OCI-LY7 (cell line): ENCODE measurements around the gene MRPL49. TPM values are rescaled to one million over a fixed set of nuclear protein-coding genes. Genes with fewer than 3 reads are reported as not detected.

Experiments
- BruUV-seq: library from RNA; stranded (reverse); fragments of 400-500 nt; replicated peaks from 2 replicates; lab custom pipeline; 2021; lab: Mats Ljungman, UMichigan
- CTCF ChIA-PET: fragments of 300-600 bp; sonication (Branson Sonifier 250); formaldehyde crosslinking; loops from one replicate; lab custom pipeline; 2022; ENCODE audit warnings: antibody characterized with exemption; ENCODE audit not compliant: unreplicated experiment; lab: Charles Lee
- POLR2A ChIA-PET: fragments of 300-600 bp; sonication (Branson Sonifier 250); formaldehyde crosslinking; loops from one replicate; lab custom pipeline; 2022; ENCODE audit warnings: antibody characterized with exemption; lab: Charles Lee
- DNase-seq: peaks from one replicate; pipeline ENCODE4 v3.0.0-alpha.2; 2015; ENCODE audit warnings: low spot score
- H2AFZ ChIP-seq: fragments of 200-600 bp; sonication (generic), shearing (Covaris generic); 2 replicates; pipeline ENCODE4 v1.6.1; 2014; ENCODE audit warnings: mild to moderate bottlenecking, antibody characterized with exemption, low read length, moderate library complexity
- H3K27ac ChIP-seq: fragments of 200-600 bp; sonication (generic); 2 replicates; pipeline ENCODE4 v1.5.1; 2014; ENCODE audit warnings: mixed run types, low read depth, mild to moderate bottlenecking, moderate library complexity, low read length, inconsistent platforms; ENCODE audit not compliant: poor library complexity, severe bottlenecking
- H3K36me3 ChIP-seq: fragments of 200-600 bp; sonication (generic); 2 replicates; pipeline ENCODE4 v1.6.1; 2014; ENCODE audit warnings: mild to moderate bottlenecking, antibody characterized with exemption, low read length, moderate library complexity, mixed read lengths; ENCODE audit not compliant: insufficient read depth
- H3K4me1 ChIP-seq: fragments of 200-600 bp; sonication (generic); 2 replicates; pipeline ENCODE4 v1.5.1; 2014; ENCODE audit warnings: mild to moderate bottlenecking, low read length; ENCODE audit not compliant: insufficient read depth, poor library complexity, severe bottlenecking
- H3K4me2 ChIP-seq: fragments of 200-600 bp; sonication (generic); 2 replicates; pipeline ENCODE4 v1.6.1; 2014; ENCODE audit warnings: mild to moderate bottlenecking, low read length
- H3K4me3 ChIP-seq: fragments of 200-600 bp; sonication (generic); 2 replicates; pipeline ENCODE4 v1.5.1; 2014; ENCODE audit warnings: mild to moderate bottlenecking, low read depth, low read length; ENCODE audit not compliant: poor library complexity, severe bottlenecking
- H3K79me2 ChIP-seq: fragments of 200-600 bp; sonication (generic); 2 replicates; pipeline ENCODE4 v1.6.1; 2016; ENCODE audit warnings: low read depth, mild to moderate bottlenecking, low read length, moderate library complexity, mixed read lengths; ENCODE audit not compliant: insufficient read depth
- H3K9me2 ChIP-seq: fragments of 200-600 bp; sonication (generic); 2 replicates; pipeline ENCODE4 v1.6.1; 2016; ENCODE audit warnings: mild to moderate bottlenecking, low read length, mixed read lengths; ENCODE audit not compliant: insufficient read depth
- H3K9me3 ChIP-seq: fragments of 200-600 bp; sonication (generic); 2 replicates; pipeline ENCODE4 v1.6.1; 2014; ENCODE audit warnings: mild to moderate bottlenecking, mixed run types, low read length, mixed read lengths
- H4K20me1 ChIP-seq: fragments of 200-600 bp; sonication (generic); 2 replicates; pipeline ENCODE4 v1.6.1; 2014; ENCODE audit warnings: mild to moderate bottlenecking, antibody characterized with exemption, low read length, moderate library complexity, mixed read lengths; ENCODE audit not compliant: insufficient read depth
- CTCF ChIP-seq: fragments of 200-600 bp; sonication (generic); conservative IDR thresholded peaks from 2 replicates; pipeline ENCODE4 v1.5.1; 2014; ENCODE audit warnings: mild to moderate bottlenecking, antibody characterized with exemption, low read length, moderate library complexity, mixed read lengths
- EZH2phosphoT487 ChIP-seq: fragments of 200-600 bp; sonication (generic); IDR thresholded peaks from 2 replicates; pipeline ENCODE4 v1.6.1; 2018; ENCODE audit warnings: low read depth, borderline replicate concordance, mild to moderate bottlenecking, mixed run types, antibody characterized with exemption, low read length, moderate library complexity, mixed read lengths
- intact Hi-C: fragments of 100-400 bp; cut with micrococcal nuclease; formaldehyde crosslinking; loops from one replicate; pipeline ENCODE4 v1.10.0; 2022; ENCODE audit not compliant: unreplicated experiment
- total RNA-seq, 2 experiments: library from RNA; depleted of rRNA in 1 of 2; stranded (reverse); fragments of >200 nt in 1 of 2; shearing (Covaris generic) in 1 of 2; gene quantifications; 2 replicates each; pipeline ENCODE4 v1.2.3, GENCODE V29; 2014 to 2022

Gene MRPL49
- total RNA-seq, 2 experiments from 2014 or later: 65.2 to 81.6 TPM

GRCh38 chr11:65152122-65152521 lies 30.0 kb downstream of the MRPL49 start:
- Histone ChIP-seq H4K20me1 (no peaks in the 10 kb centered on the region), H3K27ac (no peak overlapping the region), H3K9me2 (no peaks in the 10 kb centered on the region), H3K4me3 (no peak overlapping the region), H3K36me3 (no peaks in the 10 kb centered on the region), H3K9me3 (peaks cover 5% of the 10 kb centered on the region; the same call in 1 of the 2 replicates), H2AFZ (peak overlapping the region; percentile 11; the same call in 1 of the 2 replicates), H3K4me1 (peaks cover 15% of the 10 kb centered on the region), H3K79me2 (no peaks in the 10 kb centered on the region), H3K4me2 (peak overlapping the region; percentile 22; the same call in 1 of the 2 replicates)
- intact Hi-C loops: no loop called here
- CTCF ChIA-PET: no interaction called here
- TF ChIP-seq EZH2phosphoT487 (no peak), CTCF (no peak)
- BruUV-seq: no TSS peak
- POLR2A ChIA-PET: no interaction called here
- no peak for DNase-seq

- H3K9me2 ChIP-seq: no peaks in the 10 kb centered on the region
- H3K27ac ChIP-seq: no peak overlapping the region
- no peak overlapping the region for H3K4me2 ChIP-seq
- H3K9me3 ChIP-seq: no peaks in the 10 kb centered on the region
- H3K36me3 ChIP-seq: no peaks in the 10 kb centered on the region
- ChIA-PET POLR2A (interaction anchor here (0.5 to 0.6 kb wide), 2 partner anchors 9 to 10 kb away, joined by 3 to 4 read pairs; no protein-coding TSS in a partner anchor), CTCF (no interaction called here)
- no peak for TF ChIP-seq CTCF
- TF ChIP-seq EZH2phosphoT487: no peak
- no peaks in the 10 kb centered on the region for H3K79me2 ChIP-seq
- no TSS peak for BruUV-seq
- intact Hi-C loops: no loop called here
- no peak for DNase-seq
- no peak overlapping the region for H2AFZ ChIP-seq
- no peaks in the 10 kb centered on the region for H4K20me1 ChIP-seq
- H3K4me1 ChIP-seq: peaks cover 46% of the 10 kb centered on the region
- H3K4me3 ChIP-seq: no peak overlapping the region
Measured at GRCh38 chr11:65156256-65156655, 34.1 kb downstream of the MRPL49 start.

GRCh38 chr11:65156926-65157325 lies 34.8 kb downstream of the MRPL49 start:
- no peak for DNase-seq
- no peaks in the 10 kb centered on the region for H3K9me3 ChIP-seq
- H3K36me3 ChIP-seq: no peaks in the 10 kb centered on the region
- no peak overlapping the region for H3K27ac ChIP-seq
- POLR2A ChIA-PET: interaction anchor here (0.6 to 1.0 kb wide), 3 partner anchors 10 to 39 kb away, joined by 3 to 5 read pairs (median 3); partner anchors contain the start of gene SYVN1
- H4K20me1 ChIP-seq: no peaks in the 10 kb centered on the region
- H3K9me2 ChIP-seq: no peaks in the 10 kb centered on the region
- H2AFZ ChIP-seq: no peak overlapping the region
- CTCF ChIA-PET: no interaction called here
- BruUV-seq: no TSS peak
- H3K79me2 ChIP-seq: no peaks in the 10 kb centered on the region
- peaks cover 41% of the 10 kb centered on the region for H3K4me1 ChIP-seq
- TF ChIP-seq EZH2phosphoT487: no peak
- intact Hi-C loops: no loop called here
- no peak overlapping the region for H3K4me3 ChIP-seq
- H3K4me2 ChIP-seq: no peak overlapping the region
